ENCODE results near the gene FAT2.

DNA sequence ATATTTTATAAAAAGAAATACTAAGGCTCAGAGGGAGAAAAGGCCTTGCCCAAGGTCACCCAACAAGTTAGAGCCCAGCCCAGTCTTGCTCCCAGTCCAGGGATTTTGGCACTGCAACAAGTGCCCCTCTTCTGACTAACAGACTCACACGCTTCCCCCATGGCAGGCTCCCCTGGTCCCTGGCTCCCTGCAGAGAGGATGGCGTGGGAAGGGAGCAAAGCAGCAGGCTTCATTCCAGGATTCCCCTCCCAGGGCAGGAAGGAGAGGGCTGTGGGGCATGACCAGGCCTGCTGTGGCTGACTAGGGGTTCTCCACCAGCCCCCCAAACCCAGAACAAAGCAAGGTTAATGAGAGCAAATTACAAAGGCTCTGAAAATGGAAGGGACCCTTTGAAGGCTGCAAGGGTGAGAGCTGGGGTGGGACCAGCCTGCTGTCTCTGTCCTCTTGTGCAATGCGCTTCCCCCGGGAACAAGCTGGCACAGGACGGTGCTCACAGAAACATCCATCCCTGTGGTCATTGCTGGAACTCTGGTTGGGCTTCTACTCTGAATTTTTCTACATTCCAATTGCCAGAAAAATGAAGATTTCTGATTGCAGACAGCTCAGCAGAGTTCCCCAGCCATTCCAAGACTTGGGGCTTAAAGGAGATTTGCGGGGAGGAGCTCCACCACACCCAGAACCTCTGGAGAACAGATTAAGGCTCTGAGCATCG is 37.1 kb upstream of the FAT2 start:
- TF ChIP-seq, protein P1, sequence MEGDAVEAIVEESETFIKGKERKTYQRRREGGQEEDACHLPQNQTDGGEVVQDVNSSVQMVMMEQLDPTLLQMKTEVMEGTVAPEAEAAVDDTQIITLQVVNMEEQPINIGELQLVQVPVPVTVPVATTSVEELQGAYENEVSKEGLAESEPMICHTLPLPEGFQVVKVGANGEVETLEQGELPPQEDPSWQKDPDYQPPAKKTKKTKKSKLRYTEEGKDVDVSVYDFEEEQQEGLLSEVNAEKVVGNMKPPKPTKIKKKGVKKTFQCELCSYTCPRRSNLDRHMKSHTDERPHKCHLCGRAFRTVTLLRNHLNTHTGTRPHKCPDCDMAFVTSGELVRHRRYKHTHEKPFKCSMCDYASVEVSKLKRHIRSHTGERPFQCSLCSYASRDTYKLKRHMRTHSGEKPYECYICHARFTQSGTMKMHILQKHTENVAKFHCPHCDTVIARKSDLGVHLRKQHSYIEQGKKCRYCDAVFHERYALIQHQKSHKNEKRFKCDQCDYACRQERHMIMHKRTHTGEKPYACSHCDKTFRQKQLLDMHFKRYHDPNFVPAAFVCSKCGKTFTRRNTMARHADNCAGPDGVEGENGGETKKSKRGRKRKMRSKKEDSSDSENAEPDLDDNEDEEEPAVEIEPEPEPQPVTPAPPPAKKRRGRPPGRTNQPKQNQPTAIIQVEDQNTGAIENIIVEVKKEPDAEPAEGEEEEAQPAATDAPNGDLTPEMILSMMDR (IDR thresholded peaks at IDR 0.05; ENCODE audit: insufficient read depth, low read length, poor library complexity, severe bottlenecking): no peak
- TF ChIP-seq EZH2phosphoT487 (conservative IDR thresholded peaks at IDR 0.05; ENCODE audit: low read length): no peak

Data from SU-DHL-6 (cell line).